ENCODE measurements around the gene ADGRF3. TPM values are rescaled to one million over a fixed set of nuclear protein-coding genes. Genes with fewer than 3 reads are reported as not detected.

Gene ADGRF3
- total and polyA plus RNA-seq, 9 of the 15 experiments (the other 6 are each of a cell fraction or from before 2014, with no cell fraction given) = 0.04 to 0.54 (median 0.16) TPM; not detected in 2

DNA sequence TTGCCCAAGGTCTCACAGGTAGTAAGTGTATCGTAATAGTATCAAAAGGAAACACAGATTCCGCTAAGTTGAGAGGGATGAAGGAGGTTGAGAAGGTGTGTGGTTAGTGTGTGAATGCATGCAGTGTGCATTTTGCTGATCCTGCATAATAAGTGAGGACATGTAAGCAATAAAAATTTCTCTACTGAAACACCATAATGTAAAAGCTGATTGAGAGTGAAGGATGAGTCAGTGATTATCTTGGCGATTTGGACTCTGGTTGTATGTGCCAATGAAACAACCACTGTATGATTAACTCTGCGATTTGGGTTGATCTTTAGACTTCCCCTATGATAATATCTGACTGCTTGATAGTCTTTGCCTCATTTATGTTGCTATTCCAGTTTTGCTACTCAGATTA is 16.7 kb upstream of the ADGRF3 start (continued):
- TF ChIP-seq, protein P1, sequence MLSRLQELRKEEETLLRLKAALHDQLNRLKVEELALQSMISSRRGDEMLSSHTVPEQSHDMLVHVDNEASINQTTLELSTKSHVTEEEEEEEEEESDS (CRISPR knock-in tag; IDR thresholded peaks at IDR 0.05) = no peak
- no peak for TF ChIP-seq PML (IDR thresholded peaks at IDR 0.05; ENCODE audit: low read length)
- TF ChIP-seq FOXA1 (IDR thresholded peaks at IDR 0.05; ENCODE audit: borderline replicate concordance) = no peak
- no peak for TF ChIP-seq CREB1 (IDR thresholded peaks at IDR 0.05)
- no peak for TF ChIP-seq CREB1 (CRISPR knock-in tag; IDR thresholded peaks at IDR 0.05)
- TF ChIP-seq, protein P2, sequence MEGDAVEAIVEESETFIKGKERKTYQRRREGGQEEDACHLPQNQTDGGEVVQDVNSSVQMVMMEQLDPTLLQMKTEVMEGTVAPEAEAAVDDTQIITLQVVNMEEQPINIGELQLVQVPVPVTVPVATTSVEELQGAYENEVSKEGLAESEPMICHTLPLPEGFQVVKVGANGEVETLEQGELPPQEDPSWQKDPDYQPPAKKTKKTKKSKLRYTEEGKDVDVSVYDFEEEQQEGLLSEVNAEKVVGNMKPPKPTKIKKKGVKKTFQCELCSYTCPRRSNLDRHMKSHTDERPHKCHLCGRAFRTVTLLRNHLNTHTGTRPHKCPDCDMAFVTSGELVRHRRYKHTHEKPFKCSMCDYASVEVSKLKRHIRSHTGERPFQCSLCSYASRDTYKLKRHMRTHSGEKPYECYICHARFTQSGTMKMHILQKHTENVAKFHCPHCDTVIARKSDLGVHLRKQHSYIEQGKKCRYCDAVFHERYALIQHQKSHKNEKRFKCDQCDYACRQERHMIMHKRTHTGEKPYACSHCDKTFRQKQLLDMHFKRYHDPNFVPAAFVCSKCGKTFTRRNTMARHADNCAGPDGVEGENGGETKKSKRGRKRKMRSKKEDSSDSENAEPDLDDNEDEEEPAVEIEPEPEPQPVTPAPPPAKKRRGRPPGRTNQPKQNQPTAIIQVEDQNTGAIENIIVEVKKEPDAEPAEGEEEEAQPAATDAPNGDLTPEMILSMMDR (IDR thresholded peaks at IDR 0.05 in 2 of 3, conservative IDR thresholded peaks at IDR 0.05 in 1 of 3; ENCODE audit: insufficient read depth in 2 of 3, low read depth in 1 of 3, low read length in 3 of 3) = no peak
- TF ChIP-seq MAFK (IDR thresholded peaks at IDR 0.05; ENCODE audit: low read length) = peak; percentile 93
- TF ChIP-seq SMARCE1 (IDR thresholded peaks at IDR 0.05) = 0 out of 2 replicates have a peak, but pooled peaks have one; percentile 27
- TF ChIP-seq KLF10 (CRISPR knock-in tag; IDR thresholded peaks at IDR 0.05) = no peak
- no peak for TF ChIP-seq GTF2F1 (IDR thresholded peaks at IDR 0.05; ENCODE audit: low read depth, low read length)
- TF ChIP-seq CBX3 (IDR thresholded peaks at IDR 0.05; ENCODE audit: borderline replicate concordance in 1 of 2, low read length in 2 of 2) = no peak
- peak; percentile 96 for TF ChIP-seq MAFG (tag; conservative IDR thresholded peaks at IDR 0.05)
- no peak for TF ChIP-seq NCOA2 (IDR thresholded peaks at IDR 0.05; ENCODE audit: partially characterized antibody in 2 of 2)
- TF ChIP-seq, protein P3, sequence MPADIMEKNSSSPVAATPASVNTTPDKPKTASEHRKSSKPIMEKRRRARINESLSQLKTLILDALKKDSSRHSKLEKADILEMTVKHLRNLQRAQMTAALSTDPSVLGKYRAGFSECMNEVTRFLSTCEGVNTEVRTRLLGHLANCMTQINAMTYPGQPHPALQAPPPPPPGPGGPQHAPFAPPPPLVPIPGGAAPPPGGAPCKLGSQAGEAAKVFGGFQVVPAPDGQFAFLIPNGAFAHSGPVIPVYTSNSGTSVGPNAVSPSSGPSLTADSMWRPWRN (IDR thresholded peaks at IDR 0.05; ENCODE audit: low read depth) = no peak
- no peak for TF ChIP-seq MCM5 (IDR thresholded peaks at IDR 0.05; ENCODE audit: low read depth)
- peak; percentile 80 for TF ChIP-seq FOSL1 (tag; conservative IDR thresholded peaks at IDR 0.05)
- no peak for TF ChIP-seq ESRRA (IDR thresholded peaks at IDR 0.05; ENCODE audit: borderline replicate concordance, low read depth)
- TF ChIP-seq DPF2 (IDR thresholded peaks at IDR 0.05) = 0 out of 2 replicates have a peak, but pooled peaks have one; percentile 39
- no peak for TF ChIP-seq SRSF1 (IDR thresholded peaks at IDR 0.05; ENCODE audit: low read depth, low read length)
- no peak for TF ChIP-seq NFXL1 (CRISPR knock-in tag; IDR thresholded peaks at IDR 0.05)
- TF ChIP-seq JUND (IDR thresholded peaks at IDR 0.05; ENCODE audit: borderline replicate concordance, low read depth, low read length) = peak; percentile 69; the same call in 1 of the 2 replicates
- TF ChIP-seq JUND (tag; IDR thresholded peaks at IDR 0.05; ENCODE audit: borderline replicate concordance, low read depth, low read length) = no peak; the same call in 2 of the 3 replicates
- no peak for TF ChIP-seq NFE2L1 (tag; IDR thresholded peaks at IDR 0.05; ENCODE audit: borderline replicate concordance, low read depth)
- no peak for TF ChIP-seq FOXJ3 (CRISPR knock-in tag; IDR thresholded peaks at IDR 0.05)
- TF ChIP-seq NFE2 (IDR thresholded peaks at IDR 0.05; ENCODE audit: low read depth) = peak; percentile 39; the same call in 1 of the 2 replicates
- no peak for TF ChIP-seq ZNF507 (tag; conservative IDR thresholded peaks at IDR 0.05)
- no peak for TF ChIP-seq ASH1L (IDR thresholded peaks at IDR 0.05; ENCODE audit: borderline replicate concordance, low read depth, partially characterized antibody)
- TF ChIP-seq, protein P4, sequence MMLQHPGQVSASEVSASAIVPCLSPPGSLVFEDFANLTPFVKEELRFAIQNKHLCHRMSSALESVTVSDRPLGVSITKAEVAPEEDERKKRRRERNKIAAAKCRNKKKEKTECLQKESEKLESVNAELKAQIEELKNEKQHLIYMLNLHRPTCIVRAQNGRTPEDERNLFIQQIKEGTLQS (IDR thresholded peaks at IDR 0.05) = peak; percentile 48; the same call in 1 of the 2 replicates
- TF ChIP-seq, protein P4 (CRISPR knock-in tag; conservative IDR thresholded peaks at IDR 0.05) = no peak
- no peak for TF ChIP-seq NCOA4 (IDR thresholded peaks at IDR 0.05; ENCODE audit: partially characterized antibody)
